22Rv1 (cell line): Measurements from ENCODE around the gene TBX2.

Experiments used
- ZFX ChIP-seq: fragments of 450-650 bp; IDR thresholded peaks from 2 replicates; pipeline ENCODE4 v1.6.1; 2017; ENCODE audit warnings: antibody characterized with exemption, borderline replicate concordance
- TF ChIP-seq, protein P1 (sequence below): fragments of 450-650 bp; IDR thresholded peaks from 2 replicates; pipeline ENCODE4 v1.5.1; 2017; ENCODE audit warnings: mild to moderate bottlenecking

DNA sequence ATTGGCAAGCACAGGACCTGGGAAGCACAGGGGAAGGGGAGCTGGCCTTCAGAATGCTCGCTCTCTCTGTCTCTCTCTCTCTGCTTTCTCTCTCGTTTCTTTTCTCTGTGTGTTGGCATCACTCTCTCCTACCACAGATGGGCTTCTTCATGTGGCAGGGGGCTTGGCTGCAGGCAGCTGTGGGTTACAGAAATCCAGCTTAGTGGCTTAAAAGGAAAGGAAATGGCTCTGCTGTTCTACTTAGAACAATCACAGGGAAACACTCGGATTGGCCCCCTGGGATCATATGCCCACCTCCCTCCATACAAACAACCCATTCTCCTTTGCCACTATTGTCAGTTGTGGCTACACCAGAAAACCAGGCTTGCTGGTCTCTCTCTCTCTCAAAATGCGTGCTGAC lies 20.4 kb downstream of the TBX2 start:
- TF ChIP-seq, protein P1, sequence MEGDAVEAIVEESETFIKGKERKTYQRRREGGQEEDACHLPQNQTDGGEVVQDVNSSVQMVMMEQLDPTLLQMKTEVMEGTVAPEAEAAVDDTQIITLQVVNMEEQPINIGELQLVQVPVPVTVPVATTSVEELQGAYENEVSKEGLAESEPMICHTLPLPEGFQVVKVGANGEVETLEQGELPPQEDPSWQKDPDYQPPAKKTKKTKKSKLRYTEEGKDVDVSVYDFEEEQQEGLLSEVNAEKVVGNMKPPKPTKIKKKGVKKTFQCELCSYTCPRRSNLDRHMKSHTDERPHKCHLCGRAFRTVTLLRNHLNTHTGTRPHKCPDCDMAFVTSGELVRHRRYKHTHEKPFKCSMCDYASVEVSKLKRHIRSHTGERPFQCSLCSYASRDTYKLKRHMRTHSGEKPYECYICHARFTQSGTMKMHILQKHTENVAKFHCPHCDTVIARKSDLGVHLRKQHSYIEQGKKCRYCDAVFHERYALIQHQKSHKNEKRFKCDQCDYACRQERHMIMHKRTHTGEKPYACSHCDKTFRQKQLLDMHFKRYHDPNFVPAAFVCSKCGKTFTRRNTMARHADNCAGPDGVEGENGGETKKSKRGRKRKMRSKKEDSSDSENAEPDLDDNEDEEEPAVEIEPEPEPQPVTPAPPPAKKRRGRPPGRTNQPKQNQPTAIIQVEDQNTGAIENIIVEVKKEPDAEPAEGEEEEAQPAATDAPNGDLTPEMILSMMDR: no peak
- no peak for TF ChIP-seq ZFX
